ENCODE data around the gene PKP4. TPM values are rescaled to one million over a fixed set of nuclear protein-coding genes. Genes with fewer than 3 reads are reported as not detected.

The PKP4 gene
- total RNA-seq, 1 experiment from 2014 or later: 147 TPM

DNA sequence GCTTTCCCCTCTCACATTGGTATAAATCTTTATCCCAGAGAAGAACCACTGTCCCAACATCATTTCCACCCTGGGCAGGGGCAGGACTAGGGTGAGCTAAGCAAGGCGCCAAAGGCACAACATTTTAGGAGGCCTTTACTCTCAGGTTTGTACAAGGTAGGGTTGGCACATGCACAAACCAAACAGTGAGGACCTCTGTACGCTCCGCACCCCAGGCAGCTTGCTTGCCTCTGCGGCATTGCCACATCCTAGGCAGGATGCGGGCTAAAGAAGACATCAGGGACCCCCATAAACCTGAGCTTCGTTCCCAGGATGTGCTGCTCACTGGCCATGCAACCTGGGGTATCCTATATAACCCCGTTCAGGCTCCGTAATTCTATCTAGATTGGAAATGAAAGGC is 210.2 kb downstream of the PKP4 start:
- intact Hi-C loops (cut with micrococcal nuclease; ENCODE audit: unreplicated experiment): no loop called here
- H3K4me3 Mint-ChIP-seq (ENCODE audit: unreplicated experiment): no peak overlapping the region
- Histone ChIP-seq H3K36me3 (ENCODE audit: control insufficient read depth, insufficient read depth, low read length) (peaks cover 4% of the 10 kb centered on the region), H3K27me3 (replicated peaks; ENCODE audit: control insufficient read depth, insufficient read depth, low read length) (no peaks in the 10 kb centered on the region), H3K4me1 (no peaks in the 10 kb centered on the region), H3K4me3 (ENCODE audit: low read depth, low read length) (no peak overlapping the region), H3K9me3 (no peaks in the 10 kb centered on the region)
- no peak for DNase-seq
- no peaks in the 10 kb centered on the region for H3K4me1 Mint-ChIP-seq (ENCODE audit: low read depth, unreplicated experiment)
- H3K9me3 Mint-ChIP-seq (ENCODE audit: unreplicated experiment): no peaks in the 10 kb centered on the region
- H3K27ac Mint-ChIP-seq (ENCODE audit: unreplicated experiment): no peak overlapping the region
- no peaks in the 10 kb centered on the region for H3K27me3 Mint-ChIP-seq (ENCODE audit: insufficient read depth, unreplicated experiment)
- no TSS peak for BruUV-seq (replicated peaks)
- POLR2A ChIA-PET: no interaction called here
- TF ChIP-seq, protein P1, sequence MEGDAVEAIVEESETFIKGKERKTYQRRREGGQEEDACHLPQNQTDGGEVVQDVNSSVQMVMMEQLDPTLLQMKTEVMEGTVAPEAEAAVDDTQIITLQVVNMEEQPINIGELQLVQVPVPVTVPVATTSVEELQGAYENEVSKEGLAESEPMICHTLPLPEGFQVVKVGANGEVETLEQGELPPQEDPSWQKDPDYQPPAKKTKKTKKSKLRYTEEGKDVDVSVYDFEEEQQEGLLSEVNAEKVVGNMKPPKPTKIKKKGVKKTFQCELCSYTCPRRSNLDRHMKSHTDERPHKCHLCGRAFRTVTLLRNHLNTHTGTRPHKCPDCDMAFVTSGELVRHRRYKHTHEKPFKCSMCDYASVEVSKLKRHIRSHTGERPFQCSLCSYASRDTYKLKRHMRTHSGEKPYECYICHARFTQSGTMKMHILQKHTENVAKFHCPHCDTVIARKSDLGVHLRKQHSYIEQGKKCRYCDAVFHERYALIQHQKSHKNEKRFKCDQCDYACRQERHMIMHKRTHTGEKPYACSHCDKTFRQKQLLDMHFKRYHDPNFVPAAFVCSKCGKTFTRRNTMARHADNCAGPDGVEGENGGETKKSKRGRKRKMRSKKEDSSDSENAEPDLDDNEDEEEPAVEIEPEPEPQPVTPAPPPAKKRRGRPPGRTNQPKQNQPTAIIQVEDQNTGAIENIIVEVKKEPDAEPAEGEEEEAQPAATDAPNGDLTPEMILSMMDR (IDR thresholded peaks at IDR 0.05; ENCODE audit: insufficient read depth in 1 of 2, low read depth in 1 of 2, low read length in 1 of 2, severe bottlenecking in 1 of 2, unreplicated experiment in 1 of 2): no peak
- H3K36me3 Mint-ChIP-seq (ENCODE audit: insufficient read depth, unreplicated experiment): peaks cover 44% of the 10 kb centered on the region
- CTCF ChIA-PET: no interaction called here

DNA sequence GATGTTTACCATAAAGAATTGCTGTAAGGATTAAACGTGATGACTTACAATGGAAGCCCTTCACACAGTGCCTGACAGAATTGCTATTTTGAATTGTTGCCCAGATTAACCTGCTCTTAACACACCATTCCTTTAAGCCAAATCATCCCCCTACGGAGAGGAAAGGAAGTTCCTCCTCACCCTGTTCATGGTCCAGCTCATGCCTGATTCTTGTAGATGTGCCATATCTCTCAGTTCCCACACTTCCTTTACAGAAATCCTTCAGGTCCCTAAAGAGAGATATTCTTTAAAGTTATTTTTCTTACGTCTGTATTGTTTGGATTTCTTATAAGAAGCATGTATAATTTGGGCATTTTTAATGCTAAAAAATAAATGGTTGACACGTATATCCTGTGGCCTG is 210.8 kb downstream of the PKP4 start:
- Mint-ChIP-seq H3K4me1 (ENCODE audit: low read depth, unreplicated experiment) (no peaks in the 10 kb centered on the region), H3K36me3 (ENCODE audit: insufficient read depth, unreplicated experiment) (peaks cover 46% of the 10 kb centered on the region), H3K9me3 (ENCODE audit: unreplicated experiment) (no peaks in the 10 kb centered on the region), H3K27ac (ENCODE audit: unreplicated experiment) (no peak overlapping the region), H3K4me3 (ENCODE audit: unreplicated experiment) (no peak overlapping the region), H3K27me3 (ENCODE audit: insufficient read depth, unreplicated experiment) (no peaks in the 10 kb centered on the region)
- BruUV-seq (replicated peaks): no TSS peak
- peaks cover 4% of the 10 kb centered on the region for H3K36me3 ChIP-seq (ENCODE audit: control insufficient read depth, insufficient read depth, low read length)
- H3K9me3 ChIP-seq: no peaks in the 10 kb centered on the region
- intact Hi-C loops (cut with micrococcal nuclease; ENCODE audit: unreplicated experiment): no loop called here
- H3K27me3 ChIP-seq (replicated peaks; ENCODE audit: control insufficient read depth, insufficient read depth, low read length): no peaks in the 10 kb centered on the region
- no peaks in the 10 kb centered on the region for H3K4me1 ChIP-seq
- TF ChIP-seq, protein P1 (IDR thresholded peaks at IDR 0.05; ENCODE audit: insufficient read depth in 1 of 2, low read depth in 1 of 2, low read length in 1 of 2, severe bottlenecking in 1 of 2, unreplicated experiment in 1 of 2): no peak
- no peak overlapping the region for H3K4me3 ChIP-seq (ENCODE audit: low read depth, low read length)
- POLR2A ChIA-PET: no interaction called here
- CTCF ChIA-PET: no interaction called here
- DNase-seq: no peak

DNA sequence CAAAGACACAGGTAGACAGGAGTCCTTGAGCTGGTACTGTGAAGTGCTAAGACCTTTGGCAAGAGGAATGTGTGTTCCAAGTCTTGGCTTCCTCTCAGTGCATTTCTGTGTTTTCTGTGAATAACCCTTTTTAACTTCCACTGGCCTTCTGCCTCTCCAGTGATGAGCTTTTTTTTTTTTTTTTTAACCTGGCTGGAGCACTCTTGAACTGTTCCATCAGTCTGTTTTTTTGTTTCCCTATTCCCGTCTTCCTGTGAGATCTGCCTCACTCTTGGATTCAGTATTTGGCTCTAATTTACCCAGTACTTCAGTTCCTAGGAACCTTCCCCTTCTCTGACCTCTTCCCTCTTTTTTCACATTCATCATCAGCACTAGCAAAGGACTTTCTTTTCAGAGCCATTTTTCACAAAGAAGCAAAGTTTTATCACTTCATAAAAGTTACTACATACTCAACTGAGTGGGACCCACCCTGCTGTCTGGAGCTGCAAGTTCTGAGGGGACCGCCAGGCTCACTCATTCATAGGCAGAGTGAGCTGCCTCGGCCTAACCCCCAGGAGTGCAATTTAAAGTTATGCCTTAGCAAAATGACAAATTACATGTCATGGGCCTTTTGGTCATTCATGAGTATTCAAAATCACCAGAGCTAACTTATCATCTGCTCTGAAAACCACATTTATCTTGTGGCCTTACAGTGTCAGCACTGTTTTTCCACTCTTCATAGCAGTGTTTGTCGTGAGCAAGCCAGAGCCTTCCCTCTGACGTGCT is 211.4 kb downstream of the PKP4 start:
- Mint-ChIP-seq H3K36me3 (ENCODE audit: insufficient read depth, unreplicated experiment) (peaks cover 51% of the 10 kb centered on the region), H3K4me1 (ENCODE audit: low read depth, unreplicated experiment) (no peaks in the 10 kb centered on the region), H3K27ac (ENCODE audit: unreplicated experiment) (no peak overlapping the region), H3K9me3 (ENCODE audit: unreplicated experiment) (no peaks in the 10 kb centered on the region), H3K4me3 (ENCODE audit: unreplicated experiment) (no peak overlapping the region), H3K27me3 (ENCODE audit: insufficient read depth, unreplicated experiment) (no peaks in the 10 kb centered on the region)
- Histone ChIP-seq H3K4me3 (ENCODE audit: low read depth, low read length) (no peak overlapping the region), H3K27me3 (replicated peaks; ENCODE audit: control insufficient read depth, insufficient read depth, low read length) (no peaks in the 10 kb centered on the region), H3K4me1 (no peaks in the 10 kb centered on the region), H3K36me3 (ENCODE audit: control insufficient read depth, insufficient read depth, low read length) (peaks cover 5% of the 10 kb centered on the region), H3K9me3 (no peaks in the 10 kb centered on the region)
- no TSS peak for BruUV-seq (replicated peaks)
- intact Hi-C loops (cut with micrococcal nuclease; ENCODE audit: unreplicated experiment): no loop called here
- ChIA-PET POLR2A (no interaction called here), CTCF (no interaction called here)
- DNase-seq: no peak
- TF ChIP-seq, protein P1 (IDR thresholded peaks at IDR 0.05; ENCODE audit: insufficient read depth in 1 of 2, low read depth in 1 of 2, low read length in 1 of 2, severe bottlenecking in 1 of 2, unreplicated experiment in 1 of 2): no peak
